Measurements from ENCODE around the gene HYLS1.
A peak's percentile ranks its signal among the peaks of the same experiment; 100 is the strongest.

DNA sequence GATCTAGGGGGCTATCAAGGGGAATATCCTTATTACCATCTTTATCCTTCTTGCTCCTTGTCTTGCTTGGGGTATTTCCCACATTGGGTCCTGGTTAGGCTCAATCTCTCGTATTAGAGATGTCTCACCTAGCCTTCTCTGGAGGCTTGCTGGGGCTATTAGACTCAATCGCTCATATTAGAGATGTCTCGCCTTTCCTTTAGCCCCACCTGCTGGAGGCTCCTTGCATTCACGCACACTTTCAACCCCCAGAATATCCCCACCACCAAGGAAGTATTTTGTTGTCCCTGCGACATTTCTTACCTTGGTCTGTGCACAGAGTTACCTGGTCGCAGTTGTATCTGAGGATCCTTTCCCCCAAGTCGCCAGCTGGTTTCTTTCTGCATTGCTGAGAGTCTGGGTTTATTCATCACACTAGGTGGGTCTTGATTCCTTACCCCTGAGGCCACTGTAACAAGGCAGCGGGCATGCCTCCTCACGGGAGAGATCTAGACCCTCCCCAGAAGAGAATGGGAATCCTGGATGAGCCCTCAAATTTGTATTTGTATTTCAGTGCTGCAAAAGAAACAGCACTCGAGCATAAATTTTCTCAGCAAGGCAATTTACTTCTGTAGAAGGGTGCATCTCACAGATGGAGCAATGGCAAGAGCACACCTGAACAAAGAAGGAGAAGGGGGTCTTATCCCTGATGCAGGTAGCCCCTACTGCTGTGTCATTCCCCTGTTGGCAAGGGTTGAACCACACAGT lies 15.9 kb upstream of the HYLS1 start:
- TF ChIP-seq, protein P1, sequence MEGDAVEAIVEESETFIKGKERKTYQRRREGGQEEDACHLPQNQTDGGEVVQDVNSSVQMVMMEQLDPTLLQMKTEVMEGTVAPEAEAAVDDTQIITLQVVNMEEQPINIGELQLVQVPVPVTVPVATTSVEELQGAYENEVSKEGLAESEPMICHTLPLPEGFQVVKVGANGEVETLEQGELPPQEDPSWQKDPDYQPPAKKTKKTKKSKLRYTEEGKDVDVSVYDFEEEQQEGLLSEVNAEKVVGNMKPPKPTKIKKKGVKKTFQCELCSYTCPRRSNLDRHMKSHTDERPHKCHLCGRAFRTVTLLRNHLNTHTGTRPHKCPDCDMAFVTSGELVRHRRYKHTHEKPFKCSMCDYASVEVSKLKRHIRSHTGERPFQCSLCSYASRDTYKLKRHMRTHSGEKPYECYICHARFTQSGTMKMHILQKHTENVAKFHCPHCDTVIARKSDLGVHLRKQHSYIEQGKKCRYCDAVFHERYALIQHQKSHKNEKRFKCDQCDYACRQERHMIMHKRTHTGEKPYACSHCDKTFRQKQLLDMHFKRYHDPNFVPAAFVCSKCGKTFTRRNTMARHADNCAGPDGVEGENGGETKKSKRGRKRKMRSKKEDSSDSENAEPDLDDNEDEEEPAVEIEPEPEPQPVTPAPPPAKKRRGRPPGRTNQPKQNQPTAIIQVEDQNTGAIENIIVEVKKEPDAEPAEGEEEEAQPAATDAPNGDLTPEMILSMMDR (IDR thresholded peaks at IDR 0.05; ENCODE audit: borderline replicate concordance, extremely low read depth, low read length, poor library complexity, severe bottlenecking): peak; percentile 85
- TF ChIP-seq EZH2 (IDR thresholded peaks at IDR 0.05; ENCODE audit: borderline replicate concordance, low read depth, low read length, severe bottlenecking): no peak
